ENCODE results near the gene FNBP1. TPM values are rescaled to one million over a fixed set of nuclear protein-coding genes. Genes with fewer than 3 reads are reported as not detected.

FNBP1 gene
- total and polyA plus RNA-seq, 2 experiments from 2014 or later = 26.6 to 28.8 TPM

DNA sequence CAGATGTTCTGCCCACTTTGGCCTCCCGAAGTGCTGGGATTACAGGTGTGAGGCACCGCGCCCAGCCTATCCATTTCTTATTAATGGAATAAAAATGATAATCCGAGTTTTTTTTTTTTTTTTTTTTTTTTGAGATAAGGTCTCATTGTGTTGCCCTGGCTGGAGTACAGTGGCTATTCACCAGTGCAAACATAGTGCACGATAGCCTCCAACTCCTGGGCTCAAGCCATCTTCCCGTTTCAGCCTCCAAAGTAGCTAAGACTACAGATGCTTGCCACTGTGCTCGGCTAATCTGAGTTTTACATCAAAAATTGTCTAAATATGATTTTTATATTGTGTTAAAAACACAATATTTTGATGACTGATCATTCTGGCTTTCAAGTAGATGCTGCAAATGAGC, 17.3 kb upstream of the FNBP1 start:
- peaks cover 9% of the 10 kb centered on the region; the same call in 1 of the 2 replicates for H4K20me1 ChIP-seq (replicated peaks; ENCODE audit: insufficient read depth)
- Mint-ChIP-seq H3K4me3 (no peak overlapping the region), H3K36me3 (ENCODE audit: low read depth) (0 out of 3 replicates have a peak, but pooled peaks cover 2% of the 10 kb centered on the region), H3K27ac (no peak overlapping the region), H3K9me3 (no peaks in the 10 kb centered on the region), H3K4me1 (0 out of 3 replicates have a peak, but pooled peaks cover 2% of the 10 kb centered on the region), H3K27me3 (ENCODE audit: insufficient read depth, low read depth, poor library complexity) (no peaks in the 10 kb centered on the region)
- no peak overlapping the region for H3K4me3 ChIP-seq
- H3F3A ChIP-seq (replicated peaks; ENCODE audit: low read depth) = 0 out of 2 replicates have a peak, but pooled peaks cover 4% of the 10 kb centered on the region
- ATAC-seq = no peak
- no peak for DNase-seq (ENCODE audit: low spot score)
- H3K4me2 ChIP-seq = no peak overlapping the region
- H3K79me2 ChIP-seq (replicated peaks; ENCODE audit: insufficient read depth) = peaks cover 79% of the 10 kb centered on the region
- TF ChIP-seq, protein P1, sequence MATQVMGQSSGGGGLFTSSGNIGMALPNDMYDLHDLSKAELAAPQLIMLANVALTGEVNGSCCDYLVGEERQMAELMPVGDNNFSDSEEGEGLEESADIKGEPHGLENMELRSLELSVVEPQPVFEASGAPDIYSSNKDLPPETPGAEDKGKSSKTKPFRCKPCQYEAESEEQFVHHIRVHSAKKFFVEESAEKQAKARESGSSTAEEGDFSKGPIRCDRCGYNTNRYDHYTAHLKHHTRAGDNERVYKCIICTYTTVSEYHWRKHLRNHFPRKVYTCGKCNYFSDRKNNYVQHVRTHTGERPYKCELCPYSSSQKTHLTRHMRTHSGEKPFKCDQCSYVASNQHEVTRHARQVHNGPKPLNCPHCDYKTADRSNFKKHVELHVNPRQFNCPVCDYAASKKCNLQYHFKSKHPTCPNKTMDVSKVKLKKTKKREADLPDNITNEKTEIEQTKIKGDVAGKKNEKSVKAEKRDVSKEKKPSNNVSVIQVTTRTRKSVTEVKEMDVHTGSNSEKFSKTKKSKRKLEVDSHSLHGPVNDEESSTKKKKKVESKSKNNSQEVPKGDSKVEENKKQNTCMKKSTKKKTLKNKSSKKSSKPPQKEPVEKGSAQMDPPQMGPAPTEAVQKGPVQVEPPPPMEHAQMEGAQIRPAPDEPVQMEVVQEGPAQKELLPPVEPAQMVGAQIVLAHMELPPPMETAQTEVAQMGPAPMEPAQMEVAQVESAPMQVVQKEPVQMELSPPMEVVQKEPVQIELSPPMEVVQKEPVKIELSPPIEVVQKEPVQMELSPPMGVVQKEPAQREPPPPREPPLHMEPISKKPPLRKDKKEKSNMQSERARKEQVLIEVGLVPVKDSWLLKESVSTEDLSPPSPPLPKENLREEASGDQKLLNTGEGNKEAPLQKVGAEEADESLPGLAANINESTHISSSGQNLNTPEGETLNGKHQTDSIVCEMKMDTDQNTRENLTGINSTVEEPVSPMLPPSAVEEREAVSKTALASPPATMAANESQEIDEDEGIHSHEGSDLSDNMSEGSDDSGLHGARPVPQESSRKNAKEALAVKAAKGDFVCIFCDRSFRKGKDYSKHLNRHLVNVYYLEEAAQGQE (IDR thresholded peaks at IDR 0.05; ENCODE audit: unreplicated experiment) = no peak
- TF ChIP-seq, protein P2, sequence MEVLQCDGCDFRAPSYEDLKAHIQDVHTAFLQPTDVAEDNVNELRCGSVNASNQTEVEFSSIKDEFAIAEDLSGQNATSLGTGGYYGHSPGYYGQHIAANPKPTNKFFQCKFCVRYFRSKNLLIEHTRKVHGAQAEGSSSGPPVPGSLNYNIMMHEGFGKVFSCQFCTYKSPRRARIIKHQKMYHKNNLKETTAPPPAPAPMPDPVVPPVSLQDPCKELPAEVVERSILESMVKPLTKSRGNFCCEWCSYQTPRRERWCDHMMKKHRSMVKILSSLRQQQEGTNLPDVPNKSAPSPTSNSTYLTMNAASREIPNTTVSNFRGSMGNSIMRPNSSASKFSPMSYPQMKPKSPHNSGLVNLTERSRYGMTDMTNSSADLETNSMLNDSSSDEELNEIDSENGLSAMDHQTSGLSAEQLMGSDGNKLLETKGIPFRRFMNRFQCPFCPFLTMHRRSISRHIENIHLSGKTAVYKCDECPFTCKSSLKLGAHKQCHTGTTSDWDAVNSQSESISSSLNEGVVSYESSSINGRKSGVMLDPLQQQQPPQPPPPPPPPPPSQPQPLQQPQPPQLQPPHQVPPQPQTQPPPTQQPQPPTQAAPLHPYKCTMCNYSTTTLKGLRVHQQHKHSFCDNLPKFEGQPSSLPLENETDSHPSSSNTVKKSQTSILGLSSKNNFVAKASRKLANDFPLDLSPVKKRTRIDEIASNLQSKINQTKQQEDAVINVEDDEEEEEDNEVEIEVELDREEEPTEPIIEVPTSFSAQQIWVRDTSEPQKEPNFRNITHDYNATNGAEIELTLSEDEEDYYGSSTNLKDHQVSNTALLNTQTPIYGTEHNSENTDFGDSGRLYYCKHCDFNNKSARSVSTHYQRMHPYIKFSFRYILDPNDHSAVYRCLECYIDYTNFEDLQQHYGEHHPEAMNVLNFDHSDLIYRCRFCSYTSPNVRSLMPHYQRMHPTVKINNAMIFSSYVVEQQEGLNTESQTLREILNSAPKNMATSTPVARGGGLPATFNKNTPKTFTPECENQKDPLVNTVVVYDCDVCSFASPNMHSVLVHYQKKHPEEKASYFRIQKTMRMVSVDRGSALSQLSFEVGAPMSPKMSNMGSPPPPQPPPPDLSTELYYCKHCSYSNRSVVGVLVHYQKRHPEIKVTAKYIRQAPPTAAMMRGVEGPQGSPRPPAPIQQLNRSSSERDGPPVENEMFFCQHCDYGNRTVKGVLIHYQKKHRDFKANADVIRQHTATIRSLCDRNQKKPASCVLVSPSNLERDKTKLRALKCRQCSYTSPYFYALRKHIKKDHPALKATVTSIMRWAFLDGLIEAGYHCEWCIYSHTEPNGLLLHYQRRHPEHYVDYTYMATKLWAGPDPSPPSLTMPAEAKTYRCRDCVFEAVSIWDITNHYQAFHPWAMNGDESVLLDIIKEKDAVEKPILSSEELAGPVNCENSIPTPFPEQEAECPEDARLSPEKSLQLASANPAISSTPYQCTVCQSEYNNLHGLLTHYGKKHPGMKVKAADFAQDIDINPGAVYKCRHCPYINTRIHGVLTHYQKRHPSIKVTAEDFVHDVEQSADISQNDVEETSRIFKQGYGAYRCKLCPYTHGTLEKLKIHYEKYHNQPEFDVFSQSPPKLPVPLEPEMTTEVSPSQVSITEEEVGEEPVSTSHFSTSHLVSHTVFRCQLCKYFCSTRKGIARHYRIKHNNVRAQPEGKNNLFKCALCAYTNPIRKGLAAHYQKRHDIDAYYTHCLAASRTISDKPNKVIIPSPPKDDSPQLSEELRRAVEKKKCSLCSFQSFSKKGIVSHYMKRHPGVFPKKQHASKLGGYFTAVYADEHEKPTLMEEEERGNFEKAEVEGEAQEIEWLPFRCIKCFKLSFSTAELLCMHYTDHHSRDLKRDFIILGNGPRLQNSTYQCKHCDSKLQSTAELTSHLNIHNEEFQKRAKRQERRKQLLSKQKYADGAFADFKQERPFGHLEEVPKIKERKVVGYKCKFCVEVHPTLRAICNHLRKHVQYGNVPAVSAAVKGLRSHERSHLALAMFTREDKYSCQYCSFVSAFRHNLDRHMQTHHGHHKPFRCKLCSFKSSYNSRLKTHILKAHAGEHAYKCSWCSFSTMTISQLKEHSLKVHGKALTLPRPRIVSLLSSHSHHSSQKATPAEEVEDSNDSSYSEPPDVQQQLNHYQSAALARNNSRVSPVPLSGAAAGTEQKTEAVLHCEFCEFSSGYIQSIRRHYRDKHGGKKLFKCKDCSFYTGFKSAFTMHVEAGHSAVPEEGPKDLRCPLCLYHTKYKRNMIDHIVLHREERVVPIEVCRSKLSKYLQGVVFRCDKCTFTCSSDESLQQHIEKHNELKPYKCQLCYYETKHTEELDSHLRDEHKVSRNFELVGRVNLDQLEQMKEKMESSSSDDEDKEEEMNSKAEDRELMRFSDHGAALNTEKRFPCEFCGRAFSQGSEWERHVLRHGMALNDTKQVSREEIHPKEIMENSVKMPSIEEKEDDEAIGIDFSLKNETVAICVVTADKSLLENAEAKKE (CRISPR knock-in tag; IDR thresholded peaks at IDR 0.05) = no peak
- TF ChIP-seq, protein P3, sequence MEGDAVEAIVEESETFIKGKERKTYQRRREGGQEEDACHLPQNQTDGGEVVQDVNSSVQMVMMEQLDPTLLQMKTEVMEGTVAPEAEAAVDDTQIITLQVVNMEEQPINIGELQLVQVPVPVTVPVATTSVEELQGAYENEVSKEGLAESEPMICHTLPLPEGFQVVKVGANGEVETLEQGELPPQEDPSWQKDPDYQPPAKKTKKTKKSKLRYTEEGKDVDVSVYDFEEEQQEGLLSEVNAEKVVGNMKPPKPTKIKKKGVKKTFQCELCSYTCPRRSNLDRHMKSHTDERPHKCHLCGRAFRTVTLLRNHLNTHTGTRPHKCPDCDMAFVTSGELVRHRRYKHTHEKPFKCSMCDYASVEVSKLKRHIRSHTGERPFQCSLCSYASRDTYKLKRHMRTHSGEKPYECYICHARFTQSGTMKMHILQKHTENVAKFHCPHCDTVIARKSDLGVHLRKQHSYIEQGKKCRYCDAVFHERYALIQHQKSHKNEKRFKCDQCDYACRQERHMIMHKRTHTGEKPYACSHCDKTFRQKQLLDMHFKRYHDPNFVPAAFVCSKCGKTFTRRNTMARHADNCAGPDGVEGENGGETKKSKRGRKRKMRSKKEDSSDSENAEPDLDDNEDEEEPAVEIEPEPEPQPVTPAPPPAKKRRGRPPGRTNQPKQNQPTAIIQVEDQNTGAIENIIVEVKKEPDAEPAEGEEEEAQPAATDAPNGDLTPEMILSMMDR (conservative IDR thresholded peaks at IDR 0.05; ENCODE audit: low read depth in 2 of 2) = no peak
- TF ChIP-seq, protein P4, sequence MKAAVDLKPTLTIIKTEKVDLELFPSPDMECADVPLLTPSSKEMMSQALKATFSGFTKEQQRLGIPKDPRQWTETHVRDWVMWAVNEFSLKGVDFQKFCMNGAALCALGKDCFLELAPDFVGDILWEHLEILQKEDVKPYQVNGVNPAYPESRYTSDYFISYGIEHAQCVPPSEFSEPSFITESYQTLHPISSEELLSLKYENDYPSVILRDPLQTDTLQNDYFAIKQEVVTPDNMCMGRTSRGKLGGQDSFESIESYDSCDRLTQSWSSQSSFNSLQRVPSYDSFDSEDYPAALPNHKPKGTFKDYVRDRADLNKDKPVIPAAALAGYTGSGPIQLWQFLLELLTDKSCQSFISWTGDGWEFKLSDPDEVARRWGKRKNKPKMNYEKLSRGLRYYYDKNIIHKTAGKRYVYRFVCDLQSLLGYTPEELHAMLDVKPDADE (IDR thresholded peaks at IDR 0.05) = no peak
- TF ChIP-seq STAT1 (IDR thresholded peaks at IDR 0.05; ENCODE audit: unreplicated experiment) (no peak), JUNB (IDR thresholded peaks at IDR 0.05; ENCODE audit: unreplicated experiment) (no peak), NANOG (IDR thresholded peaks at IDR 0.05; ENCODE audit: borderline replicate concordance) (no peak), POLR2AphosphoS5 (IDR thresholded peaks at IDR 0.05; ENCODE audit: low read depth) (no peak), ZNF114 (CRISPR knock-in tag; IDR thresholded peaks at IDR 0.05) (no peak), CREB1 (CRISPR knock-in tag; IDR thresholded peaks at IDR 0.05; ENCODE audit: low read depth) (no peak), EZH2phosphoT487 (IDR thresholded peaks at IDR 0.05; ENCODE audit: unreplicated experiment) (no peak), EZH2 (IDR thresholded peaks at IDR 0.05; ENCODE audit: low read depth, unreplicated experiment) (no peak), ZNF331 (CRISPR knock-in tag; IDR thresholded peaks at IDR 0.05; ENCODE audit: low read depth) (no peak)
- no peaks in the 10 kb centered on the region for H3K27me3 ChIP-seq (ENCODE audit: insufficient read depth)
- H3K4me1 ChIP-seq (ENCODE audit: insufficient read depth) = 0 out of 2 replicates have a peak, but pooled peaks cover 6% of the 10 kb centered on the region
- H3K36me3 ChIP-seq (ENCODE audit: insufficient read depth) = no peaks in the 10 kb centered on the region
- H3K9me2 ChIP-seq (ENCODE audit: insufficient read depth) = no peaks in the 10 kb centered on the region
- no peak overlapping the region for H3K27ac ChIP-seq (ENCODE audit: low read depth)
- no peak overlapping the region for H2AFZ ChIP-seq
